Activated naive CD8-positive, alpha-beta T cell treated with anti-CD3 and anti-CD28 coated beads, Interleukin-2, amount 10 ng/mL, durations not matched to agents 7 days and 5 days (primary cell): ENCODE results near the gene C2orf92. TPM values are rescaled to one million over a fixed set of nuclear protein-coding genes. Genes with fewer than 3 reads are reported as not detected.
A peak's percentile ranks its signal among the peaks of the same experiment; 100 is the strongest.

Experiments
- ATAC-seq: fragments of 150-1000 bp; cut with Tn5 transposase; one replicate; pipeline ENCODE4 v1.10.0; 2021; ENCODE audit warnings: low read depth, moderate library complexity
- POLR2A ChIA-PET: fragments of 350-600 bp; sonication (Branson Sonifier 250); formaldehyde crosslinking; loops from one replicate; lab custom pipeline; 2021; ENCODE audit warnings: antibody characterized with exemption; lab: Charles Lee
- DNase-seq: peaks from one replicate; pipeline ENCODE4 v3.0.0; 2021
- H3K27ac Mint-ChIP-seq: one replicate; pipeline ENCODE4 v1.8.0; 2022; ENCODE audit warnings: mild to moderate bottlenecking, mixed read lengths
- H3K27me3 Mint-ChIP-seq: one replicate; pipeline ENCODE4 v1.8.0; 2022; ENCODE audit warnings: mild to moderate bottlenecking, moderate library complexity, mixed read lengths
- H3K36me3 Mint-ChIP-seq: one replicate; pipeline ENCODE4 v1.8.0; 2021; ENCODE audit warnings: mild to moderate bottlenecking, mixed read lengths
- H3K4me1 Mint-ChIP-seq: one replicate; pipeline ENCODE4 v1.8.0; 2021; ENCODE audit warnings: mixed read lengths
- H3K4me3 Mint-ChIP-seq: one replicate; pipeline ENCODE4 v1.8.0; 2022; ENCODE audit warnings: mild to moderate bottlenecking, moderate library complexity, mixed read lengths
- H3K9me3 Mint-ChIP-seq: one replicate; pipeline ENCODE4 v1.8.0; 2021; ENCODE audit warnings: mixed read lengths
- total RNA-seq, 2 experiments: library from RNA; stranded (reverse); gene quantifications; one replicate each; pipeline ENCODE4 v1.2.3, GENCODE V29; 2021

Gene C2orf92
- total RNA-seq, 2 experiments from 2014 or later, result 6.9 to 8.8 TPM

GRCh38 chr2:97654309-97654708 lies 15.2 kb upstream of the C2orf92 start:
- Mint-ChIP-seq H3K36me3 (peaks cover 20% of the 10 kb centered on the region), H3K27me3 (no peaks in the 10 kb centered on the region), H3K4me3 (no peak overlapping the region), H3K27ac (peak overlapping the region; percentile 3), H3K9me3 (no peaks in the 10 kb centered on the region), H3K4me1 (peaks cover 2% of the 10 kb centered on the region)
- ATAC-seq (no peak), DNase-seq (no peak)
- POLR2A ChIA-PET, result interaction anchor here (1.0 to 10.0 kb wide), 2 partner anchors 8 to 9 kb away, joined by 3 to 184 read pairs; partner anchors contain the start of genes ACTR1B and COX5B

GRCh38 chr2:97654791-97655190 lies 14.7 kb upstream of the C2orf92 start:
- H3K4me3 Mint-ChIP-seq, result no peak overlapping the region
- no peak for DNase-seq
- POLR2A ChIA-PET, result interaction anchor here (1.0 kb wide), 1 partner anchor 9 kb away, joined by 3 read pairs; the partner anchor contains the start of gene COX5B
- no peaks in the 10 kb centered on the region for H3K9me3 Mint-ChIP-seq
- peaks cover 18% of the 10 kb centered on the region for H3K36me3 Mint-ChIP-seq
- peaks cover 2% of the 10 kb centered on the region for H3K4me1 Mint-ChIP-seq
- no peak overlapping the region for H3K27ac Mint-ChIP-seq
- H3K27me3 Mint-ChIP-seq, result no peaks in the 10 kb centered on the region
- no peak for ATAC-seq

GRCh38 chr2:97656129-97656755 lies 13.3 kb upstream of the C2orf92 start:
- no peaks in the 10 kb centered on the region for H3K27me3 Mint-ChIP-seq
- peaks cover 3% of the 10 kb centered on the region for H3K4me1 Mint-ChIP-seq
- no peaks in the 10 kb centered on the region for H3K9me3 Mint-ChIP-seq
- ATAC-seq, result no peak
- H3K27ac Mint-ChIP-seq, result no peak overlapping the region
- DNase-seq, result no peak
- peaks cover 17% of the 10 kb centered on the region for H3K36me3 Mint-ChIP-seq
- no peak overlapping the region for H3K4me3 Mint-ChIP-seq
- POLR2A ChIA-PET, result no interaction called here

- DNase-seq, result no peak
- no peak for ATAC-seq
- Mint-ChIP-seq H3K9me3 (no peaks in the 10 kb centered on the region), H3K27ac (no peak overlapping the region), H3K36me3 (peaks cover 19% of the 10 kb centered on the region), H3K4me3 (no peak overlapping the region), H3K27me3 (no peaks in the 10 kb centered on the region), H3K4me1 (peaks cover 9% of the 10 kb centered on the region)
- POLR2A ChIA-PET, result interaction anchor here (1.2 kb wide), 1 partner anchor 11 kb away, joined by 4 read pairs; no protein-coding TSS in a partner anchor
Observed at GRCh38 chr2:97656905-97657587, 12.5 kb upstream of the C2orf92 start.

GRCh38 chr2:97657986-97658690 lies 11.4 kb upstream of the C2orf92 start:
- ATAC-seq (no peak), DNase-seq (no peak)
- no peak overlapping the region for H3K27ac Mint-ChIP-seq
- POLR2A ChIA-PET, result interaction anchor here (1.2 kb wide), 1 partner anchor 12 kb away, joined by 4 read pairs; no protein-coding TSS in a partner anchor
- H3K9me3 Mint-ChIP-seq, result no peaks in the 10 kb centered on the region
- no peaks in the 10 kb centered on the region for H3K27me3 Mint-ChIP-seq
- H3K4me3 Mint-ChIP-seq, result no peak overlapping the region
- peaks cover 19% of the 10 kb centered on the region for H3K36me3 Mint-ChIP-seq
- H3K4me1 Mint-ChIP-seq, result peaks cover 10% of the 10 kb centered on the region

- H3K27ac Mint-ChIP-seq, result no peak overlapping the region
- H3K36me3 Mint-ChIP-seq, result peaks cover 19% of the 10 kb centered on the region
- H3K27me3 Mint-ChIP-seq, result no peaks in the 10 kb centered on the region
- POLR2A ChIA-PET, result interaction anchor here (7.1 kb wide), 1 partner anchor 9 kb away, joined by 184 read pairs; the partner anchor contains the start of gene COX5B
- no peak overlapping the region for H3K4me3 Mint-ChIP-seq
- no peaks in the 10 kb centered on the region for H3K9me3 Mint-ChIP-seq
- ATAC-seq (no peak), DNase-seq (no peak)
- peaks cover 10% of the 10 kb centered on the region for H3K4me1 Mint-ChIP-seq
Observed at GRCh38 chr2:97658691-97659157, 10.8 kb upstream of the C2orf92 start.

GRCh38 chr2:97659256-97660043 lies 10.1 kb upstream of the C2orf92 start:
- Mint-ChIP-seq H3K36me3 (peaks cover 13% of the 10 kb centered on the region), H3K4me1 (peaks cover 10% of the 10 kb centered on the region), H3K4me3 (no peak overlapping the region), H3K9me3 (no peaks in the 10 kb centered on the region), H3K27ac (no peak overlapping the region), H3K27me3 (no peaks in the 10 kb centered on the region)
- DNase-seq, result no peak
- POLR2A ChIA-PET, result interaction anchor here (7.1 kb wide), 1 partner anchor 10 kb away, joined by 184 read pairs; the partner anchor contains the start of gene COX5B
- no peak for ATAC-seq

GRCh38 chr2:97660044-97660774 lies 9.3 kb upstream of the C2orf92 start:
- POLR2A ChIA-PET, result interaction anchor here (7.1 kb wide), 1 partner anchor 11 kb away, joined by 184 read pairs; the partner anchor contains the start of gene COX5B
- no peak overlapping the region for H3K4me3 Mint-ChIP-seq
- H3K9me3 Mint-ChIP-seq, result no peaks in the 10 kb centered on the region
- peaks cover 14% of the 10 kb centered on the region for H3K4me1 Mint-ChIP-seq
- peaks cover 12% of the 10 kb centered on the region for H3K36me3 Mint-ChIP-seq
- no peak for ATAC-seq
- no peak overlapping the region for H3K27ac Mint-ChIP-seq
- DNase-seq, result no peak
- H3K27me3 Mint-ChIP-seq, result no peaks in the 10 kb centered on the region

GRCh38 chr2:97660775-97661389 lies 8.6 kb upstream of the C2orf92 start:
- ATAC-seq, result no peak
- H3K36me3 Mint-ChIP-seq, result peaks cover 12% of the 10 kb centered on the region
- POLR2A ChIA-PET, result interaction anchor here (7.1 kb wide), 1 partner anchor 11 kb away, joined by 184 read pairs; the partner anchor contains the start of gene COX5B
- H3K4me3 Mint-ChIP-seq, result no peak overlapping the region
- no peaks in the 10 kb centered on the region for H3K9me3 Mint-ChIP-seq
- H3K4me1 Mint-ChIP-seq, result peaks cover 16% of the 10 kb centered on the region
- no peaks in the 10 kb centered on the region for H3K27me3 Mint-ChIP-seq
- H3K27ac Mint-ChIP-seq, result peak overlapping the region; percentile 93
- DNase-seq, result no peak

- H3K27ac Mint-ChIP-seq, result peak overlapping the region; percentile 93
- peaks cover 12% of the 10 kb centered on the region for H3K36me3 Mint-ChIP-seq
- H3K4me3 Mint-ChIP-seq, result peak overlapping the region; percentile 94
- POLR2A ChIA-PET, result interaction anchor here (1.6 to 7.1 kb wide), 5 partner anchors 12 to 56 kb away, joined by 6 to 184 read pairs (median 23); partner anchors contain the start of genes COX5B and ZAP70
- DNase-seq (no peak), ATAC-seq (no peak)
- no peaks in the 10 kb centered on the region for H3K27me3 Mint-ChIP-seq
- no peaks in the 10 kb centered on the region for H3K9me3 Mint-ChIP-seq
- peaks cover 14% of the 10 kb centered on the region for H3K4me1 Mint-ChIP-seq
Observed at GRCh38 chr2:97661927-97662326, 7.6 kb upstream of the C2orf92 start.

- Mint-ChIP-seq H3K27ac (peak overlapping the region; percentile 93), H3K9me3 (no peaks in the 10 kb centered on the region), H3K27me3 (no peaks in the 10 kb centered on the region), H3K4me1 (peaks cover 14% of the 10 kb centered on the region), H3K4me3 (peak overlapping the region; percentile 94), H3K36me3 (peaks cover 12% of the 10 kb centered on the region)
- ATAC-seq, result no peak
- DNase-seq, result no peak
- POLR2A ChIA-PET, result interaction anchor here (0.6 to 7.1 kb wide), 7 partner anchors 11 to 55 kb away, joined by 3 to 184 read pairs (median 21); partner anchors contain the start of genes COX5B and ZAP70
Observed at GRCh38 chr2:97662386-97662894, 7.1 kb upstream of the C2orf92 start.
